ENCODE results near the gene PRODH2.

The PRODH2 gene

GRCh38 chr19:35756377-35757230 is 56.0 kb downstream of the PRODH2 start, which contains the start of gene HSPB6:
Gene HSPB6 (minus strand): TSS chr19:35757029. CDS start chr19:35757008, 21 bp downstream.
- peak within 1 kb of the TSS; percentile 85 for H3K9ac ChIP-seq (ENCODE audit: low read depth, low read length, poor library complexity, severe bottlenecking)
- H3K27me3 ChIP-seq (ENCODE audit: insufficient read depth, low read length, poor library complexity, severe bottlenecking): no peaks in the 10 kb centered on the region
- no peak for TF ChIP-seq EZH2phosphoT487 (IDR thresholded peaks at IDR 0.05; ENCODE audit: borderline replicate concordance)
- TF ChIP-seq CTCF (conservative IDR thresholded peaks at IDR 0.05; ENCODE audit: low read length): no peak
- H3K4me1 ChIP-seq (ENCODE audit: insufficient read depth, low read length, poor library complexity, severe bottlenecking): peaks cover 13% of the 10 kb centered on the region
- H4K20me1 ChIP-seq (ENCODE audit: insufficient read depth, low read length, poor library complexity, severe bottlenecking): no peaks in the 10 kb centered on the region
- H3K9me2 ChIP-seq (replicated peaks; ENCODE audit: low read depth, low read length): no peaks in the 10 kb centered on the region
- H3K79me2 ChIP-seq (ENCODE audit: insufficient read depth, low read length): peaks cover 13% of the 10 kb centered on the region; the same call in 1 of the 2 replicates
- H3F3A ChIP-seq (ENCODE audit: low read depth): no peaks in the 10 kb centered on the region
- H2AFZ ChIP-seq (ENCODE audit: low read length): no peak within 1 kb of the TSS; the same call in 1 of the 2 replicates
- H3K36me3 ChIP-seq (ENCODE audit: insufficient read depth, low read length): no peaks in the 10 kb centered on the region; the same call in 1 of the 2 replicates
- H3K4me2 ChIP-seq (ENCODE audit: low read depth, low read length, poor library complexity, severe bottlenecking): peak within 1 kb of the TSS; percentile 83
- H3K4me3 ChIP-seq (ENCODE audit: low read length, poor library complexity, severe bottlenecking): peak within 1 kb of the TSS; percentile 89
- H3K9me3 ChIP-seq (ENCODE audit: insufficient read depth, low read depth, low read length): no peaks in the 10 kb centered on the region

GRCh38 chr19:35755550-35756376 is 56.9 kb downstream of the PRODH2 start:
- Histone ChIP-seq H3K9me2 (replicated peaks; ENCODE audit: low read depth, low read length) (no peaks in the 10 kb centered on the region), H3K9ac (ENCODE audit: low read depth, low read length, poor library complexity, severe bottlenecking) (no peak overlapping the region), H3K4me3 (ENCODE audit: low read length, poor library complexity, severe bottlenecking) (no peak overlapping the region), H4K20me1 (ENCODE audit: insufficient read depth, low read length, poor library complexity, severe bottlenecking) (no peaks in the 10 kb centered on the region), H3K4me1 (ENCODE audit: insufficient read depth, low read length, poor library complexity, severe bottlenecking) (peaks cover 13% of the 10 kb centered on the region), H2AFZ (ENCODE audit: low read length) (no peak overlapping the region), H3K9me3 (ENCODE audit: insufficient read depth, low read depth, low read length) (no peaks in the 10 kb centered on the region), H3K27me3 (ENCODE audit: insufficient read depth, low read length, poor library complexity, severe bottlenecking) (no peaks in the 10 kb centered on the region), H3F3A (ENCODE audit: low read depth) (no peaks in the 10 kb centered on the region), H3K36me3 (ENCODE audit: insufficient read depth, low read length) (no peaks in the 10 kb centered on the region; the same call in 1 of the 2 replicates), H3K4me2 (ENCODE audit: low read depth, low read length, poor library complexity, severe bottlenecking) (no peak overlapping the region), H3K79me2 (ENCODE audit: insufficient read depth, low read length) (peaks cover 13% of the 10 kb centered on the region; the same call in 1 of the 2 replicates)
- TF ChIP-seq CTCF (conservative IDR thresholded peaks at IDR 0.05; ENCODE audit: low read length) (no peak), EZH2phosphoT487 (IDR thresholded peaks at IDR 0.05; ENCODE audit: borderline replicate concordance) (no peak)

- Histone ChIP-seq H3K79me2 (ENCODE audit: insufficient read depth, low read length) (peaks cover 14% of the 10 kb centered on the region; the same call in 1 of the 2 replicates), H3K9ac (ENCODE audit: low read depth, low read length, poor library complexity, severe bottlenecking) (no peak overlapping the region)
These were observed 57.5 kb downstream of the PRODH2 start for GRCh38 chr19:35755131-35755549.

More at GRCh38 chr19:35755131-35755549, 57.5 kb downstream of the PRODH2 start:
- Histone ChIP-seq H3K27me3 (ENCODE audit: insufficient read depth, low read length, poor library complexity, severe bottlenecking) (no peaks in the 10 kb centered on the region), H3K4me1 (ENCODE audit: insufficient read depth, low read length, poor library complexity, severe bottlenecking) (peaks cover 15% of the 10 kb centered on the region), H3K9me2 (replicated peaks; ENCODE audit: low read depth, low read length) (no peaks in the 10 kb centered on the region), H3F3A (ENCODE audit: low read depth) (no peaks in the 10 kb centered on the region), H3K9me3 (ENCODE audit: insufficient read depth, low read depth, low read length) (no peaks in the 10 kb centered on the region), H3K36me3 (ENCODE audit: insufficient read depth, low read length) (no peaks in the 10 kb centered on the region; the same call in 1 of the 2 replicates), H3K4me3 (ENCODE audit: low read length, poor library complexity, severe bottlenecking) (no peak overlapping the region), H3K4me2 (ENCODE audit: low read depth, low read length, poor library complexity, severe bottlenecking) (no peak overlapping the region), H4K20me1 (ENCODE audit: insufficient read depth, low read length, poor library complexity, severe bottlenecking) (no peaks in the 10 kb centered on the region), H2AFZ (ENCODE audit: low read length) (no peak overlapping the region)
- TF ChIP-seq CTCF (conservative IDR thresholded peaks at IDR 0.05; ENCODE audit: low read length) (no peak), EZH2phosphoT487 (IDR thresholded peaks at IDR 0.05; ENCODE audit: borderline replicate concordance) (no peak)

All from Loucy (cell line).